HUES64 (cell line): ENCODE data around the gene CFAP61. TPM values are rescaled to one million over a fixed set of nuclear protein-coding genes. Genes with fewer than 3 reads are reported as not detected.
"Not testable (repeated sequence)": the region's sequence is repeated elsewhere in the genome, so short reads cannot be mapped to it uniquely, and the experiment has no call there.

Source experiments
- H3K27ac ChIP-seq: 2 replicates; pipeline ENCODE4 v1.7.0; 2013; ENCODE audit warnings: low read depth, low read length, inconsistent platforms
- H3K27me3 ChIP-seq: 2 replicates; pipeline ENCODE4 v1.6.1; 2013; ENCODE audit warnings: mild to moderate bottlenecking, low read length; ENCODE audit not compliant: insufficient read depth
- H3K36me3 ChIP-seq: 2 replicates; pipeline ENCODE4 v1.6.1; 2013; ENCODE audit warnings: mild to moderate bottlenecking, low read length; ENCODE audit not compliant: insufficient read depth
- H3K4me1 ChIP-seq: 2 replicates; pipeline ENCODE4 v1.6.1; 2013; ENCODE audit warnings: mild to moderate bottlenecking, low read length, moderate library complexity; ENCODE audit not compliant: insufficient read depth
- H3K4me3 ChIP-seq: 2 replicates; pipeline ENCODE4 v1.5.1; 2013; ENCODE audit warnings: mild to moderate bottlenecking, low read length, moderate library complexity
- H3K9ac ChIP-seq: 2 replicates; pipeline ENCODE4 v1.6.1; 2013; ENCODE audit warnings: mild to moderate bottlenecking, low read depth, low read length
- H3K9me3 ChIP-seq: 2 replicates; pipeline ENCODE4 v1.6.1; 2013; ENCODE audit warnings: low read depth, low read length; ENCODE audit not compliant: insufficient read depth
- WGBS: fragments of 150-250, 120-280 bp; methylation state at CpG from one replicate; pipeline ENCODE4 v1.1.7; 2013; ENCODE audit warnings: missing lambda C conversion rate; 5-methylcytosine and 5-hydroxymethylcytosine counted together
- polyA plus RNA-seq, 2 experiments: library from polyadenylated mRNA; stranded (reverse); fragments of 50-300 nt; gene quantifications; one replicate each; pipeline ENCODE4 v1.2.3, GENCODE V29; 2013

The CFAP61 gene
- polyA plus RNA-seq (2013, experiment 1 of 2), result 0.40 TPM
- not detected for polyA plus RNA-seq (2013, experiment 2 of 2)

GRCh38 chr20:20052074-20052970, at the start of gene CFAP61, which contains the start of gene CRNKL1:
CFAP61 (plus strand) TSS chr20:20052532; CDS start chr20:20056654, 4,122 bp downstream.
CRNKL1 (minus strand) TSS chr20:20052466; CDS start chr20:20052342, 124 bp downstream.
- Histone ChIP-seq H3K27me3 (no peaks in the 10 kb centered on the region; the same call in 1 of the 2 replicates), H3K36me3 (peaks cover 32% of the 10 kb centered on the region), H3K27ac (peak within 1 kb of the TSS; percentile 74; the same call in 1 of the 2 replicates), H3K9ac (peak within 1 kb of the TSS; percentile 72), H3K4me3 (peak within 1 kb of the TSS; percentile 76), H3K4me1 (peaks cover 6% of the 10 kb centered on the region; the same call in 1 of the 2 replicates), H3K9me3 (no peaks in the 10 kb centered on the region)
- WGBS, result under 1% methylated on average over 67 of the region's 67 CpGs

GRCh38 chr20:20003031-20003954, 49.0 kb upstream of the CFAP61 start:
- H3K27ac ChIP-seq, result no peak overlapping the region
- H3K9ac ChIP-seq, result no peak overlapping the region
- no peaks in the 10 kb centered on the region for H3K4me1 ChIP-seq
- no peaks in the 10 kb centered on the region for H3K9me3 ChIP-seq
- H3K4me3 ChIP-seq, result no peak overlapping the region
- H3K27me3 ChIP-seq, result no peaks in the 10 kb centered on the region
- H3K36me3 ChIP-seq, result no peaks in the 10 kb centered on the region
- WGBS, result 92% methylated on average over 17 of the region's 23 CpGs

GRCh38 chr20:20003955-20004322, 48.4 kb upstream of the CFAP61 start:
- H3K4me3 ChIP-seq, H3K27me3 ChIP-seq, H3K9me3 ChIP-seq, H3K27ac ChIP-seq, H3K4me1 ChIP-seq, H3K9ac ChIP-seq, H3K36me3 ChIP-seq: not testable (repeated sequence)
- 95% methylated on average over 6 of the region's 6 CpGs for WGBS

GRCh38 chr20:20005342-20005741, 47.0 kb upstream of the CFAP61 start:
- Histone ChIP-seq H3K9ac (no peak overlapping the region), H3K27me3 (no peaks in the 10 kb centered on the region), H3K36me3 (no peaks in the 10 kb centered on the region), H3K4me1 (peaks cover 7% of the 10 kb centered on the region), H3K27ac (no peak overlapping the region; the same call in 1 of the 2 replicates), H3K4me3 (no peak overlapping the region), H3K9me3 (no peaks in the 10 kb centered on the region)
- WGBS, result 72% methylated on average over 7 of the region's 7 CpGs

- Histone ChIP-seq H3K9ac (0 out of 2 replicates have a peak overlapping the region, but pooled peaks have one; percentile 15), H3K36me3 (no peaks in the 10 kb centered on the region), H3K9me3 (no peaks in the 10 kb centered on the region), H3K27me3 (no peaks in the 10 kb centered on the region), H3K27ac (no peak overlapping the region), H3K4me3 (no peak overlapping the region), H3K4me1 (peaks cover 10% of the 10 kb centered on the region)
- WGBS, result 54% methylated on average over 14 of the region's 14 CpGs
These were observed 42.5 kb upstream of the CFAP61 start for GRCh38 chr20:20009784-20010253.

GRCh38 chr20:20010639-20011500, 41.5 kb upstream of the CFAP61 start:
- Histone ChIP-seq H3K4me1 (peaks cover 10% of the 10 kb centered on the region), H3K27me3 (no peaks in the 10 kb centered on the region), H3K4me3 (no peak overlapping the region), H3K9ac (no peak overlapping the region), H3K27ac (no peak overlapping the region), H3K36me3 (no peaks in the 10 kb centered on the region), H3K9me3 (no peaks in the 10 kb centered on the region)
- 87% methylated on average over 4 of the region's 4 CpGs for WGBS

GRCh38 chr20:20012541-20012940, 39.8 kb upstream of the CFAP61 start:
- Histone ChIP-seq H3K27ac (no peak overlapping the region), H3K4me3 (no peak overlapping the region)
- WGBS, result no CpG with 5 or more reads among the region's 2 CpGs

GRCh38 chr20:20014659-20015058, 37.7 kb upstream of the CFAP61 start:
- H3K4me3 ChIP-seq, result no peak overlapping the region
- WGBS, result 77% methylated on average over 2 of the region's 2 CpGs
- peaks cover 6% of the 10 kb centered on the region; the same call in 1 of the 2 replicates for H3K36me3 ChIP-seq
- no peak overlapping the region for H3K9ac ChIP-seq
- H3K4me1 ChIP-seq, result peaks cover 16% of the 10 kb centered on the region
- no peak overlapping the region for H3K27ac ChIP-seq
- H3K9me3 ChIP-seq, result no peaks in the 10 kb centered on the region
- H3K27me3 ChIP-seq, result no peaks in the 10 kb centered on the region

More at GRCh38 chr20:20012541-20012940, 39.8 kb upstream of the CFAP61 start:
- Histone ChIP-seq H3K9ac (no peak overlapping the region), H3K36me3 (no peaks in the 10 kb centered on the region), H3K9me3 (no peaks in the 10 kb centered on the region), H3K27me3 (no peaks in the 10 kb centered on the region), H3K4me1 (peaks cover 10% of the 10 kb centered on the region)

GRCh38 chr20:20017001-20017843, 35.1 kb upstream of the CFAP61 start, which contains the start of gene NAA20:
NAA20 (plus strand) TSS chr20:20017362; CDS start chr20:20017397, 35 bp downstream.
- H3K4me3 ChIP-seq, result peak within 1 kb of the TSS; percentile 88
- H3K27me3 ChIP-seq, result no peaks in the 10 kb centered on the region
- peaks cover 6% of the 10 kb centered on the region for H3K4me1 ChIP-seq
- H3K36me3 ChIP-seq, result peaks cover 17% of the 10 kb centered on the region; the same call in 1 of the 2 replicates
- H3K9ac ChIP-seq, result peak within 1 kb of the TSS; percentile 78
- no peaks in the 10 kb centered on the region for H3K9me3 ChIP-seq
- WGBS, result under 1% methylated on average over 81 of the region's 81 CpGs
- peak within 1 kb of the TSS; percentile 66 for H3K27ac ChIP-seq
